ENCODE results near the gene ZNF557.
A peak's percentile ranks its signal among the peaks of the same experiment; 100 is the strongest.

ZNF557 gene

GRCh38 chr19:7074705-7075282, 5.3 kb downstream of the ZNF557 start:
- DNase-seq (ENCODE audit: low read depth): no peak
- no peak overlapping the region for H3K4me3 ChIP-seq (ENCODE audit: low read length)
- TF ChIP-seq, protein P1, sequence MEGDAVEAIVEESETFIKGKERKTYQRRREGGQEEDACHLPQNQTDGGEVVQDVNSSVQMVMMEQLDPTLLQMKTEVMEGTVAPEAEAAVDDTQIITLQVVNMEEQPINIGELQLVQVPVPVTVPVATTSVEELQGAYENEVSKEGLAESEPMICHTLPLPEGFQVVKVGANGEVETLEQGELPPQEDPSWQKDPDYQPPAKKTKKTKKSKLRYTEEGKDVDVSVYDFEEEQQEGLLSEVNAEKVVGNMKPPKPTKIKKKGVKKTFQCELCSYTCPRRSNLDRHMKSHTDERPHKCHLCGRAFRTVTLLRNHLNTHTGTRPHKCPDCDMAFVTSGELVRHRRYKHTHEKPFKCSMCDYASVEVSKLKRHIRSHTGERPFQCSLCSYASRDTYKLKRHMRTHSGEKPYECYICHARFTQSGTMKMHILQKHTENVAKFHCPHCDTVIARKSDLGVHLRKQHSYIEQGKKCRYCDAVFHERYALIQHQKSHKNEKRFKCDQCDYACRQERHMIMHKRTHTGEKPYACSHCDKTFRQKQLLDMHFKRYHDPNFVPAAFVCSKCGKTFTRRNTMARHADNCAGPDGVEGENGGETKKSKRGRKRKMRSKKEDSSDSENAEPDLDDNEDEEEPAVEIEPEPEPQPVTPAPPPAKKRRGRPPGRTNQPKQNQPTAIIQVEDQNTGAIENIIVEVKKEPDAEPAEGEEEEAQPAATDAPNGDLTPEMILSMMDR (IDR thresholded peaks at IDR 0.05; ENCODE audit: insufficient read depth, low read depth, low read length, missing control alignments): no peak

GRCh38 chr19:7076151-7076550, 6.6 kb downstream of the ZNF557 start:
- H3K4me3 ChIP-seq (ENCODE audit: low read length): no peak overlapping the region
- DNase-seq (ENCODE audit: low read depth): no peak
- TF ChIP-seq, protein P1 (IDR thresholded peaks at IDR 0.05; ENCODE audit: insufficient read depth, low read depth, low read length, missing control alignments): no peak

DNA sequence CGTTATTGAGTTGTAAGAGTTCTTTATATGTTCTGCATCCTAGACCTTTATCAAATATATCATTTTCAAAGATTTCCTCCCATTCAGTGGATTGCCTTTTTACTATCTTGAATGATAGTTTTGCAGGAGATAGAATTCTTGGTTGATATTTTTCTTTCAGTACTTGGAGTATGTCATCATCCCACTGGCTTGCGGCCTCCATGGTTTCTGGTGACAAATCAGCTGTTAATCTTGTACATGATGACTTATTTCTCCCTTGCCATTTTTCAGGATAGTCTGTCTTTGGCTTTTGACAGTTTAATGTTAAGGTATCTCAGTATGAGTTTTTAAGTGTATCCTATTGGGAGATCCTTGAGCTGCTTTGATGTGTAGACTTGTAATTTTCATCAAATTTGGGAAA, 8.5 kb downstream of the ZNF557 start:
- DNase-seq (ENCODE audit: low read depth): no peak
- TF ChIP-seq, protein P1 (IDR thresholded peaks at IDR 0.05; ENCODE audit: insufficient read depth, low read depth, low read length, missing control alignments): no peak
- no peak overlapping the region for H3K4me3 ChIP-seq (ENCODE audit: low read length)

DNA sequence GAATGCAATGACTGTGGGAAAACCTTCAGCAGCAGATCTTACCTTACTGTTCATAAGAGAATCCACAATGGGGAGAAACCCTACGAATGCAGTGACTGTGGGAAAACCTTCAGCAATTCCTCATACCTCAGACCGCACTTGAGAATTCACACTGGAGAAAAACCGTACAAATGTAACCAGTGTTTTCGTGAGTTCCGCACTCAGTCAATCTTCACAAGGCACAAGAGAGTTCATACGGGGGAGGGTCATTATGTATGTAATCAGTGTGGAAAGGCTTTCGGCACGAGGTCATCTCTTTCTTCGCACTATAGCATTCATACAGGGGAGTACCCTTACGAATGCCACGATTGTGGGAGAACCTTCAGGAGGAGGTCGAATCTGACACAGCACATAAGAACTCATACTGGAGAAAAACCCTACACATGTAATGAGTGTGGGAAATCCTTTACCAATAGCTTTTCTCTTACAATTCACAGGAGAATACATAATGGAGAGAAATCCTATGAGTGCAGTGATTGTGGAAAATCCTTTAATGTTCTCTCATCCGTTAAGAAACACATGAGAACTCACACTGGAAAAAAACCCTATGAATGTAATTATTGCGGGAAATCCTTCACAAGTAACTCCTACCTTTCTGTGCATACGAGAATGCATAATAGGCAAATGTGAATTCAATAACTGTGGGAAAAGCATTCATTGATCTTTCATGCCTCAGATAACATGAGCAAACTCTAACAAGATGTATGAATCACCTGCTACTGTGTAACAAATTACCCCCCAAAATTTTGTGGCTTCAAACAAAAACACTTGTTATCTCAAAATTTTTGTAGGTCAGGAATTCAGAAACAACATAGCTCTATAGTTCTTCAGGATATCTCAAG, 13.8 kb downstream of the ZNF557 start:
- TF ChIP-seq, protein P1 (IDR thresholded peaks at IDR 0.05; ENCODE audit: insufficient read depth, low read depth, low read length, missing control alignments): no peak
- peak; percentile 17 for DNase-seq (ENCODE audit: low read depth)
- H3K4me3 ChIP-seq (ENCODE audit: low read length): no peak overlapping the region

DNA sequence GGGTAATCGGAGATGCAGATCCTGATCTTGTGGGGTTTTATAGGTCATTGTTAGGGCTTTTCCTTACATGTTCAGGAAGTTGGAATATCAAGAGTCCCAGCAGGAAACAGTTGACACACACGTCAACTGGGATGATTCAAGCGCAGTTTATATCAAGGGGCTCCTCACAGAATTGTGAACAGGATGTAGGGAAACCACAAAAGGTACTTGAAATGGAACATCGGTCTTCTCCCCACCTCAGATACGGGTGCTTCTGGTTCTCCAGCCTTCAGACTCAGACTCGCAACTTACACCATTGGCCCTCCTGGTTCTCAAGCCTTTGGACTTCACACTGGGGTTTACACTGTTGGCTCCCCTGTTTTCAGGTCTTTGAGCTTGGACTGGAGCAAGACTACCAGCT, 19.5 kb downstream of the ZNF557 start:
- no peak for DNase-seq (ENCODE audit: low read depth)
- H3K4me3 ChIP-seq (ENCODE audit: low read length): no peak overlapping the region
- TF ChIP-seq, protein P1 (IDR thresholded peaks at IDR 0.05; ENCODE audit: insufficient read depth, low read depth, low read length, missing control alignments): no peak

GRCh38 chr19:7098096-7098495, 28.6 kb downstream of the ZNF557 start:
- TF ChIP-seq, protein P1 (IDR thresholded peaks at IDR 0.05; ENCODE audit: insufficient read depth, low read depth, low read length, missing control alignments): no peak
- peak overlapping the region; percentile 75 for H3K4me3 ChIP-seq (ENCODE audit: low read length)
- DNase-seq (ENCODE audit: low read depth): no peak
